Ascending aorta (tissue), 2 donors: ENCODE data around the gene DCC. TPM values are rescaled to one million over a fixed set of nuclear protein-coding genes. Genes with fewer than 3 reads are reported as not detected.

Experiments used
- DNase-seq, 2 donors: peaks; one replicate each; pipeline ENCODE4 v3.0.0-alpha.2; 2019; ENCODE audit warnings: low spot score in 2 of 2
- H3K27ac ChIP-seq, 2 donors: fragments of 200-600 bp; sonication (generic); one replicate each; pipeline ENCODE4 v1.5.1; 2016 to 2017; ENCODE audit warnings: mild to moderate bottlenecking in 1 of 2
- H3K27me3 ChIP-seq: fragments of 200-600 bp; sonication (generic); one replicate; pipeline ENCODE4 v1.5.1; 2017
- H3K36me3 ChIP-seq, 2 donors: fragments of 200-600 bp; sonication (generic); one replicate each; pipeline ENCODE4 v1.5.1; 2016
- H3K4me1 ChIP-seq, 2 donors: fragments of 200-600 bp; sonication (generic); one replicate each; pipeline ENCODE4 v1.5.1; 2016 to 2017; ENCODE audit warnings: mild to moderate bottlenecking in 1 of 2
- H3K4me3 ChIP-seq, 2 donors: fragments of 200-600 bp; sonication (generic); one replicate each; pipeline ENCODE4 v1.5.1; 2016 to 2017; ENCODE audit warnings: mild to moderate bottlenecking in 1 of 2
- H3K9me3 ChIP-seq, 2 donors: fragments of 200-600 bp; sonication (generic); one replicate each; pipeline ENCODE4 v1.5.1; 2016
- CTCF ChIP-seq, 3 experiments: fragments of 200-600 bp in 2 of 3; fragments of 450-650 bp in 1 of 3; sonication (generic) in 2 of 3; IDR thresholded peaks; one replicate each; pipeline ENCODE4 v1.5.1; 2016 to 2019; ENCODE audit warnings: antibody characterized with exemption in 3 of 3, mild to moderate bottlenecking in 1 of 3, moderate library complexity in 1 of 3
- intact Hi-C: fragments of 100-400 bp; cut with DNase I; formaldehyde crosslinking; loops from one replicate; pipeline ENCODE4 v1.15.1; 2023
- total RNA-seq: library from RNA; depleted of rRNA; stranded (reverse); fragments of >200 nt; gene quantifications from one replicate; pipeline ENCODE4 v1.1.0, GENCODE V29; 2016

The DCC gene
- total RNA-seq, 1 donor from 2014 or later, result not detected

DNA sequence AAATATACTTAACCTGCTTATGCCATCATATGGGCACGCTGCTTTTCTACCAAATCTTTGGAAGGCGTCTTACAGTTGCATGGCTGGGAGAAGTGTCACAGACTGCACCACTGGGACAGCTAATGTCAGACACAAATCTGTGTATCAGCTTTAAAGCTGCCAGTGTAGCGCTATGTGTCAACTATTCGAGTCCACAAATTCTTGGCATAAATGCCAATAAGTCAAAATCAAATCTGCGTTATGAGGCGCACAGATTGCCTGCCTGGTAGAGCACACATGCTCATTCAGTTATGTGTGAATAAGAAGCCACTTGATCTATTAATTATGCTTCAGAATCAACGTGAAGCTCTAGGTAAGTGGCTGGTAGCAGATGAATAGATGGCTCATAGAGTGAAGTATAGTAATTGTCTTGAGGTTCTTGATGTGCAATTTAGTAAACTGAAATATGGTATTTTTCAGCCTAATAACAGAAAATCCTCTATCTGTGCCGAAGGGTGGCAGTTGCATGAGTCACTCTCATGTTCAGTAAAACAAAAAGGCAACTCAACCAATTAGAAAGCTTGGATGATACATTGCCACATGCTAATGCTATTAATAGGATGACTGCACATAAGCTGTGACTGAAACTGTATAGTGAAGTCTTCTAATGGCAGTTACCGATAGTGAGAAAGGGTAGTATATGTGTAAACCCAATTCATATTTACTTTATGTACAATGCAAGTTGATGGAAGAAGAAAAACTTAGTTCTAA is 52.0 kb downstream of the DCC start:
- no peak for TF ChIP-seq CTCF (IDR thresholded peaks at IDR 0.05)
- intact Hi-C loops, result no loop called here
- DNase-seq, result no peak
- no peak overlapping the region for H3K27ac ChIP-seq
- H3K4me3 ChIP-seq, result no peak overlapping the region
- no peaks in the 10 kb centered on the region for H3K27me3 ChIP-seq
- H3K4me1 ChIP-seq, result no peaks in the 10 kb centered on the region
- H3K36me3 ChIP-seq, result no peaks in the 10 kb centered on the region
- no peaks in the 10 kb centered on the region for H3K9me3 ChIP-seq

DNA sequence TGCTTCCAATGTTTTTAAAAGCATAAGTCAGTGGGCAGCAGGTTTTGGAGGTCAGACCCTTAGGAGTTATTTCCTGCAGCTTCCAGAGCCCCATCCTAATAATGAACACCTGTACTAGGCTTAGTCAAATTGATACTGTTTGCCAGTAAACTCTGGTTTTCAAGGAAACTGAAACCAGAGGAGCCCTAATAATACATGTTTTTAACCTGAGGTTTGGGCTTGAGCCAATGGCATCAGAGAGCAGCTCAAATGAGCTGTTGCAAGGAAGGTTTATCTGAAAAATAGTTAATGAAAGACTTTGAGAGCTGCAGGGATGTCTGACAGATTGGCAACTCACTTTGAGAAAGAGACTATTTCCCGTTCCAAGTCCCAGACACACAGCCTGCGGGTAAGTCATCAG is 54.6 kb downstream of the DCC start:
- H3K27me3 ChIP-seq, result no peaks in the 10 kb centered on the region
- intact Hi-C loops, result no loop called here
- DNase-seq, result no peak
- no peak for TF ChIP-seq CTCF (IDR thresholded peaks at IDR 0.05)
- H3K36me3 ChIP-seq, result no peaks in the 10 kb centered on the region
- no peak overlapping the region for H3K27ac ChIP-seq
- no peaks in the 10 kb centered on the region for H3K9me3 ChIP-seq
- no peak overlapping the region for H3K4me3 ChIP-seq
- no peaks in the 10 kb centered on the region for H3K4me1 ChIP-seq

GRCh38 chr18:52395146-52395852 is 55.3 kb downstream of the DCC start:
- H3K4me3 ChIP-seq, result no peak overlapping the region
- no peaks in the 10 kb centered on the region for H3K27me3 ChIP-seq
- no peak for DNase-seq
- H3K4me1 ChIP-seq, result no peaks in the 10 kb centered on the region
- H3K27ac ChIP-seq, result no peak overlapping the region
- intact Hi-C loops, result no loop called here
- no peaks in the 10 kb centered on the region for H3K9me3 ChIP-seq
- no peak for TF ChIP-seq CTCF (IDR thresholded peaks at IDR 0.05)
- H3K36me3 ChIP-seq, result no peaks in the 10 kb centered on the region

GRCh38 chr18:52401236-52401635 is 61.2 kb downstream of the DCC start:
- no peak overlapping the region for H3K4me3 ChIP-seq
- intact Hi-C loops, result no loop called here
- DNase-seq, result no peak
- H3K27ac ChIP-seq, result no peak overlapping the region
- no peaks in the 10 kb centered on the region for H3K4me1 ChIP-seq
- H3K36me3 ChIP-seq, result no peaks in the 10 kb centered on the region
- H3K9me3 ChIP-seq, result no peaks in the 10 kb centered on the region
- no peak for TF ChIP-seq CTCF (IDR thresholded peaks at IDR 0.05)
- H3K27me3 ChIP-seq, result no peaks in the 10 kb centered on the region

DNA sequence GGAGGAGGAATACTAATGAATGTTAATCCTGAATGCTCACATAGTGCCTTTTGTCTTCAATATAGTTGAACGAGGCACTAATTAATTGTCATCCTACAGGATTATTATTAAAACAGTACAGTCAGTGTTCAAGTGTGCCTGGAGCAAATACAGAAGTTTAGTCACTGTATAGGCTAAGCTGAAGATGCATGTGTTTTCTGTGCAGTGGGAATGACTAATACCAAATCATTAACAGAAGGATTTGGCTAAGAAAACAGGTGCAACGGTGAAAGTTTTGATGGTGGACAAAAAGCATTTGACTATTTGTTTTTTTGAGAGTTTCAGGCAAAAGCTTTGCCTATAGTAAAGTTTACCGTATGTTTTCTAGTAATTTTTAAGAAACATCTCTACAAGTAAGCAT is 62.8 kb downstream of the DCC start:
- intact Hi-C loops, result no loop called here
- Histone ChIP-seq H3K36me3 (no peaks in the 10 kb centered on the region), H3K4me3 (no peak overlapping the region), H3K4me1 (no peaks in the 10 kb centered on the region), H3K27me3 (no peaks in the 10 kb centered on the region), H3K9me3 (no peaks in the 10 kb centered on the region), H3K27ac (no peak overlapping the region)
- no peak for DNase-seq
- no peak for TF ChIP-seq CTCF (IDR thresholded peaks at IDR 0.05)
